Right lung (tissue), 5 donors: ENCODE measurements around the gene PALM. TPM values are rescaled to one million over a fixed set of nuclear protein-coding genes. Genes with fewer than 3 reads are reported as not detected.
"Not testable (repeated sequence)": the region's sequence is repeated elsewhere in the genome, so short reads cannot be mapped to it uniquely, and the experiment has no call there.

Source experiments
- DNase-seq, 2 donors: peaks; one replicate each; pipeline ENCODE4 v3.0.0-alpha.2; 2013
- polyA plus RNA-seq, 5 donors: library from polyadenylated mRNA; unstranded; fragments of 120-200 nt; gene quantifications; one replicate each; pipeline versions ENCODE4 v1.2.1 to v1.2.3, GENCODE V29; 2013; ENCODE audit warnings: inconsistent platforms in 1 of 5, low replicate concordance in 1 of 5; ENCODE audit not compliant: insufficient read length in 5 of 5, insufficient read depth in 1 of 5

Gene PALM
- polyA plus RNA-seq, 5 donors = 32.5 to 62.8 (median 43.2) TPM

DNA sequence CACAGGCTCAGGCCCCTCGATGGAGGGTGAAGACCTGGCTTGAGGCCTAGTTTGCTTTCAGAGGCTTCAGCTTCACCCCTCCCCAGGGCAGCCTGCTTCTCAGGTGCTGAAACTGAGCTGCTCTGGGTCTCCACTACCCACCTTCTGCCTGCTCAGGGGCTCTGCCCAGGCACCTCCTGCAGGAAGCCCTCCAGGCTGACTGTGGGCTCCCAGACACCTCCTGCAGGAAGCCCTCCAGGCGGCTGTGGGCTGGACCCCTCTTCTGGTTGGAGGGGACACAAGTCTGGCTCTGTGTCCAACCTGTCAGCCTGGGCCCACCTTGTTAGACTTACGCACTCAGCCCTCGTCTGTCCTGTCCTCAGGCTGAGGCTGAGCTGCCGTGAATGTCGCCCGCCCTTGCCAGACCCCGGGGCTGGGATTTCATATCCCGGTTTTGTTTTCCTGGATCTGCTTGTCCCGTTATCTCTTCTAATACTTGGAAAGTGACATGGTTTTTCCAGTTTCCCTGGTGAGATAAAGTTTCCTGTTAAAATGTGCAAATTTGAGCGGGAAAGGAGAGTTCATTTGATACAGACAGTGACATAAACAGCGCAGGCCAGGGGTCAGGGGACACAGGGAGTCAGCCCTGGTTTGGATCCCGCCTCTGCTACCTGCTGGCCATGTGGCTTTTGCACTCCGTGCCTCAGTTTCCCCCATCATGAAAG is 21.4 kb downstream of the PALM start:
- no peak for DNase-seq

DNA sequence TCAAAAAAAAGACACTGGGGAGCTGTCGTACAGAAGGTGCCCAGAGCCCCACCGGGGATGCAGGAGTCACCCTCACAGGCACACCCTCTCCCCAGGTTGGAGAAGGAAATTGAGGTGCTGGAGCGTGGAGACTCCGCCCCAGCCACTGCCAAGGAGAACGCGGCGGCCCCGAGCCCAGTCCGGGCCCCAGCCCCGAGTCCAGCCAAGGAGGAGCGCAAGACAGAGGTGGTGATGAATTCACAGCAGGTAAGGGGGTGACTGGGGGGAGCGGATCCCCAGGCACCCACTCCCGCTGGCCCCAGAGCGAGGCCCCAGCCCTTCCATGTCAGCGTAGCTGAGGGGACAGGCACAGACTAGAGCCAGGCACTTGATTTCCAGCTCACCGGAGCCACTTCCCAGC is 22.3 kb downstream of the PALM start:
- no peak for DNase-seq

- DNase-seq = no peak
Observed at GRCh38 chr19:732148-733069, 23.7 kb downstream of the PALM start.

DNA sequence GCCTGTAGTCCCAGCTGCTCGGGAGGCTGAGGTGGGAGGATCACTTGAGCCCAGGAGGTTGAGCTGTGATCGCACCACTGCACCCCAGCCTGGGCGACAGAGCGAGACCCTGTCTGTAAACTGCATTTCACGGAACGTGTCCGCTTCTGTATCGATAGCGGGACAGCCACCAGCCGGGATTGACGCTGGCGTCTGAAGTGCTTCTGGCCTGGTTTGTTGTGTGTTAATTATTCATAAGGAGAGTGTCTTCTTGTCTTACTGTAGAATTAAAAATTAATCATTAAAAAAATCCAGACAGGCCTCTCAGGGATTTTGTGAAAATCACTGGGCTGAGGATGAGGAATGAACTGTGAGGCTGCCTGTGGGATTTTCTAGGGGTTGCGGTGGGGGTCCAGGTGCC is 26.0 kb downstream of the PALM start:
- DNase-seq = no peak

- no peak for DNase-seq
Observed at GRCh38 chr19:736125-736524, 27.4 kb downstream of the PALM start.

DNA sequence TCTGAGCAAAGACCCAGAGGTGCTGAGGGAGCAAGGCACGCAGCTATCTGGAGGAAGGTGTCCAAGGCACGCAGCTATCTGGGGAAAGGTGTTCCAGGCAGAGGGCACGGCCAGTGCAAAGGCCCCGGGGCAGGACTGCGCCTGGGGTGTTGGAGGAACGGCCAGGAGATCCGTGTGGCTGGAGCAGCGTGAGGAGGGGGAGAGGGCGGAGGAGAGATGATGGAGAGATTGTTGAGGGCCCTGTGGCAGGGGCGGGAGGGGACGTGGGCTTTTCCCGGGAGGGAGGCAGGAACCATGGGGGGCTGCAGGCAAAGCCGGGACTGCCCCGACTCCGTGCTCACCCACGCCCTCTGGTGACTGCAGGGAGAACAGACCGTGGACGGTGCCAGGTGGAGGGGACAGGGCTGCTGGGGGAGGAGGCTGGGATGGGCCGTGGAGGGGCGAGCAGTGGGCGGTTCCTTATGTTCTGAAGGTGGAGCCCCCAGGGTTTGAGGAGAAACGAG is 28.9 kb downstream of the PALM start:
- DNase-seq = no peak

DNA sequence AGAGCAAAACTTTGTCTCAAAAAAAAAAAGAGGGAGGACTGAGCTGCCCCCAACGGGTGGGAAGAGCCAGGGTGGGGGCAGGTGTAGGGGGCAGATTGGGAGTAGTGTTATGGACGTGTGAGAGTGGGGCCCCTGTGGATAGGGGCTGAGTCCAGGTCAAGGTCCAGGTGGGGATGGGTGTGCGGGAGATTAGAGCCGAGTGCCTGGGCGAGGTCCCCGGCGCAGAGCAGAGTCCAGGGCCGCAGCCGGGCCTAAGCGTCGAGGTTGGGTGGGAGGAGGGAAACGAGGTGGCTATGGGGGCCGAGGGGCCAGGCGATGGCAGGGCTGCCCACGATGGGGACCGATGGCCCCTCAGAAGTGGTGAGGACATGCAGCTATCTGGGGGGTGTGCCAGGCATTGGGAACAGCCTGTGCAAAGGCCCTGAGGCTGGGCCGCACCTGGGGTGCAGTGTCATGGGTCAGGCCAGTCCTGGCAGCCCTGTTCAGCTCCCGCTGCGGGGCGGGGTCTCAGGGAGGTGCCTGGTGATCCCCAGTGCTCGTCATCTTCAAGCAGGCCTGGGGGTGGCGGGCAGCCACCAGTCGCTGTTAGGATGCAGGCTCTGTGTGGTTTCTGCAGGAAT is 29.9 kb downstream of the PALM start:
- DNase-seq = no peak

GRCh38 chr19:739998-740715 is 31.4 kb downstream of the PALM start:
- no peak for DNase-seq

DNA sequence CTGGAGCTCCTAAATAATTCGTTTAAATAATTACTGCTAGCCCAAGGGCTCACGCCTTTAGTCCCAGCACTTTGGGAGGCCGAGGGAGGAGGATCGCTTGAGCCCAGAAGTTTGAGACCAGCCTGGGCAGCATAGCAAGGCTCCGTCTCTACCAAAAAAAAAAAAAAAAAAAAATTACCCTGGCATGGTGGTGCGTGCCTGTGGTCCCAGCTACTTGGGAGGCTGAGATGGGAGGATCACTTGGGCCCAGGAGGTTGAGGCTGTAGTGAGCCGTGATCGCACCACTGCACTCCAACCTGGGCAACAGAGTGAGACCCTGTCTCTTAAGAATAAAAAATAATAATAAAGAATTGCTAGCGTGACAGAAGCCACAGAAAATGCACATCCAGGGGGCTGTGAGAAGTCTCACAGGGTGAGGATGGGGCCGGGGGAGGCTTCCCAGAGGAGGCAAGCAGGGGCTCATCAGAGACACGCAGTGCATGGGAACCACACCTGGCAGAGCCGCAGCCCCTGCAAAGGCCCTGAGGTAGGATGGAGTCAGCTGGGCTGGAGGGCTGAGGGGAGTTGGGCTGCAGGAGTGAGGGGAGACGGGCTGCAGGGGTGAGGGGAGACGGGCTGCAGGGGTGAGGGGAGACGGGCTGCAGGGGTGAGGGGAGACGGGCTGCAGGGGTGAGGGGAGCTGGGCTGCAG is 32.2 kb downstream of the PALM start:
- not testable (repeated sequence) for DNase-seq

DNA sequence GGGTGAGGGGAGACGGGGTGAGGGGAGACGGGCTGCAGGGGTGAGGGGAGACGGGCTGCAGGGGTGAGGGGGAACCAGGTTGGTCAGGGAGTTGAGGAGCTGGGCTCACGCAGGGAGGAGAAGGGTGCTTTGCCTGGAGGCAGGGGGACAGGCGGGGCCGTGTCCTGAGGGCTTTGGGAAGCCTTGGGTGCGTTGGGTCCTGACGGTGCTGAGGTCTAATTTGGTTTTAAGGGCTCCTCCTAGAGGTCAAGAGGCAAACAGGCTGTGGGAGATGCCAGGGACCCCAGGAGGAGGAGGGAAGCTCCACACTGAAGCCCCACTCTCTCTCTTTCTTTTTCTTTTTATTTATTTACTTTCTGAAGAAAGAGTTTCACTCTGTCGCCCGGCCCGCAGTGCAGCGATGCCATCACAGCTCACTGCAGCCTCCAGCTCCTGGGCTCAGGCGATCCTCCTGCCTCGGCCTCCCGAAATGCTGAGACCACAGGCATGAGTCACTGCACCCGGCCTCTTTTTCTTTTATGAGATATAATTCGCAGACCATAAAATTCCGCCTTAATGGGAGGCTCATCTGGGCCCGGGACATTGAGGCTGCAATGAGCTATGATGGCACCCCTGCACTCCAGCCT is 32.9 kb downstream of the PALM start:
- DNase-seq = no peak

DNA sequence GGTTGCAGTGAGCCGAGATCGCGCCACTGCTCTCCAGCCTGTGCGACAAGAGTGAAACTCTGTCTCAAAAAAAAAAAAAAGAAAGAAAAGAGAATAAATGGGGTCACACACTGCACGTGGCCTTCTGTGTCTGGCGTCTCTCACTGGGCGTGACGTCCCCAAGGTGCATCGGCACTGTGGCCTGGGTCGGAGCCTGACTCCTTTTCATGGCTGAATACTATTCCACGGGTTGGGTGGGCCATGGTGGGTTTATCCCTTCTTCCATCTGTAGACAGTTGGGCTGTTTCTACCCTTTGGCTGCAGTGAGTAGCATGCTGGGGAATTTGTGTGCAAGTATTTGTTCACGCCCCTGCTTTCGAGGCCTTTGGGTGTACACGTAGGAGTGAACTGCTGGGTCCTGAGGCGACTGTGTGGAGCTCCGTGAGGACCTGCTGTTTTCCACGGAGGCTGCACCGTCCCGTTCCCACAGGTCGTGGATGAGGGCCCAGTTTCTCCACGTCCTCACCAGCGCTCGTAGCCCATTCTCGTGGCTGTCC is 33.9 kb downstream of the PALM start:
- no peak for DNase-seq

DNA sequence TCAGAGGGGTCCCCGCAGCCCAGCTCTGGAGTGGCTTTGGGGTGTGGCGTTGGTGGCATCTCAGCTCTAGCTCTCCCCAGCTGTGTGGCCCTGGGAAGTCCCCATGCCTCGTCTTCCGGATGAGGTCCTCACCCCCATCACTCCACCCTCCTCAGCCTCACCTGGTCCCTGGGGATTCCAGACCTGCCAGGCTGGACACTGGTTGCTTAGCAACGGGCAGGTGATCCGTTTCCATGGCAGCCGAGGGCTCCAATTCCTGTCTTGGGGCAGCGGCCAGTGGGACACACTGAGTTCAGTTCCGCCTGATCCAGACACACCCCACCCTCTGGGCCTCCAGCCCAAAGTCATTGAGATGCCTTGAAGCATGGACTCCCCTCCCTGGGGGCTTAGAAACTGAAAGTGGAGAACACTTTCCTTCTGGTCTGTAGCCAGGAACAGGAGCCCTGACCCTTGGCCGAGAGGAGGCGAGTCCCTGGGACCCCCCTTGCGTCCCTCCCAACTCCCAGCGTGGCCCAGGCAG is 34.5 kb downstream of the PALM start:
- no peak for DNase-seq

DNA sequence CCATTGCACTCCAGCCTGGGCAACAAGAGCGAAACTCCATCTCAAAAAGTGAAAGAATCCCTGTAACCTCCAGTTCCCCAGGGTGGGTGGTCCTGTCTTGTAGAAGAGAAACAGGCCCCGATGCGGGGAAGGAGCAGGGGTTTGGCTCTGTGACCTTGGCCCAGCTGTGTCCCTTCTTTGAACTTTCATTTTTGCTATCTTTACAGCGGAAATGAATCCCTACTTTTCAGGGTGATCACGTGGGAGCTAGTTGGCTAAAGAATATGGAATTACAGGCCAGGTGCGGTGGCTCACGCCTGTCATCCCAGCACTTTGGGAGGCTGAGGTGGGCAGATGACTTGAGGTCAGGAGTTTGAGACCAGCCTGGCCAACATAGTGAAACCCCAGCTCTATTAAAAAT is 36.4 kb downstream of the PALM start:
- DNase-seq = not testable (repeated sequence)

- DNase-seq = no peak
Observed at GRCh38 chr19:746208-746819, 37.6 kb downstream of the PALM start.

DNA sequence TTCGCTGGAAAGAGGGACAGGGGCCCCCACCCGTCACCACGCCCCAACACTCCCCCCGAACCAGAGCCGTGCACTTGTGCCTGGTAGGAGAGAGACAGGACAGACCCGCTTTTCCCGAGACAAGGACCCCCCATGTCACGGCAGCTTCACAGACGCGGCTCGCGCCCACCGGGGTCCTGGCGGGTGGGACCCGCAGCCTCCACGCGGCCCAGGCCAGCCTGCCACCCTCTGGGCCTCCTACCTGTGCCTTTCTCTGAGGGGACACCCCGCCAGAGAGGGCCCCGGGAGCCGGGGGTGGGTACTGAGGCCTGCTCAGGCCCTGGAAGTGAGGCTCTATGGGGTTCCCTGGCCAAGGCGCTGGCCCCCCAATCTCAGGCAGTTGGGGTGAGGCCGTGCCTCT is 38.2 kb downstream of the PALM start:
- no peak for DNase-seq

- DNase-seq = no peak
Observed at GRCh38 chr19:747432-748273, 38.9 kb downstream of the PALM start.

DNA sequence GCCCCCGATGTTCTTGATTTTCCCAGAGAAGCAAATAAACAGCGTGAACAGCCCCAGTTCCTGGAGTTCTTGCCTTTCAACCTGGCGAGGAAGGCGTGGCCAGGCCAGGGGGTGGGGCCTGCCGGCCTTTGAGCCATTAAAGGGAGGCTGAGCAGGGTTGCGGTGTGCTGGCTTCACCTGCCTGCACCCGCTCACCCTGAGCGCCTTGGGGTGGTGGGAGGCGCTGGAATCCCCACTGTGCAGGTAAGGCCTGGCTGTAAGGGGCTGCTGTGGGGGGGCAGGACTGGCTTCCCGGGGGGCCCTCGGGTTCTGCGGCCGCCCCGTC is 39.5 kb downstream of the PALM start:
- no peak for DNase-seq

GRCh38 chr19:749811-750210 is 41.1 kb downstream of the PALM start:
- no peak for DNase-seq
